GM12878 (cell line): ENCODE results near the gene NISCH. TPM values are rescaled to one million over a fixed set of nuclear protein-coding genes. Genes with fewer than 3 reads are reported as not detected.
A peak's percentile ranks its signal among the peaks of the same experiment; 100 is the strongest.

ENCODE experiments used
- ATAC-seq: fragments of 200-7000 bp; cut with Tn5 transposase; 3 replicates; pipeline ENCODE4 v1.9.1; 2020; ENCODE audit warnings: mild to moderate bottlenecking, moderate library complexity
- BruUV-seq: library from RNA; stranded (reverse); fragments of 400-500 nt; replicated peaks from 2 replicates; lab custom pipeline; 2021; lab: Mats Ljungman, UMichigan
- CTCF ChIA-PET: fragments of 300-600 bp; sonication (Branson Sonifier 250); formaldehyde crosslinking; extraction: SDS; loops from one replicate; lab custom pipeline; 2021; ENCODE audit warnings: inconsistent platforms; lab: Yijun Ruan, JAX
- POLR2A ChIA-PET: fragments of 350-600 bp; formaldehyde crosslinking; extraction: SDS; loops from one replicate; lab custom pipeline; 2021; ENCODE audit warnings: inconsistent platforms; lab: Charles Lee
- RAD21 ChIA-PET: fragments of 300-600 bp; sonication (Branson Sonifier 250); formaldehyde crosslinking; loops from one replicate; lab custom pipeline; 2023; ENCODE audit warnings: antibody characterized with exemption; ENCODE audit not compliant: unreplicated experiment; lab: Charles Lee
- SMC1A ChIA-PET: fragments of 300-600 bp; sonication (Branson Sonifier 250); formaldehyde crosslinking; loops from one replicate; lab custom pipeline; 2023; ENCODE audit not compliant: unreplicated experiment, uncharacterized antibody; lab: Charles Lee
- DNase-seq: peaks from one replicate; pipeline ENCODE4 v3.0.0-alpha.2; 2011; ENCODE audit warnings: low read depth, low spot score
- FAIRE-seq: peaks from 3 replicates; lab custom pipeline; 2011; peaks lifted over from hg19 to GRCh38; lab: Jason Lieb, UNC
- H2AFZ ChIP-seq: 2 replicates; pipeline ENCODE4 v1.6.0; 2011; ENCODE audit warnings: low read depth, low read length, control low read depth; ENCODE audit not compliant: control insufficient read depth
- H3K27ac ChIP-seq: 2 replicates; pipeline ENCODE4 v1.5.1; 2011; ENCODE audit warnings: control low read depth; ENCODE audit not compliant: control insufficient read depth, insufficient read depth
- H3K27me3 ChIP-seq, 2 experiments: replicated peaks in 1 of 2; 2 replicates each; pipeline versions ENCODE4 v1.6.0 to v1.6.1; 2011; ENCODE audit warnings: low read length in 1 of 2; ENCODE audit not compliant: control insufficient read depth in 2 of 2, insufficient read depth in 2 of 2
- H3K36me3 ChIP-seq, 2 experiments: 2 replicates each; pipeline ENCODE4 v1.5.1; 2011; ENCODE audit warnings: low read length in 1 of 2; ENCODE audit not compliant: control insufficient read depth in 2 of 2, insufficient read depth in 2 of 2
- H3K4me1 ChIP-seq: 2 replicates; pipeline ENCODE4 v1.6.1; 2011; ENCODE audit warnings: mild to moderate bottlenecking, low read length, moderate library complexity, mixed read lengths; ENCODE audit not compliant: control insufficient read depth, insufficient read depth
- H3K4me2 ChIP-seq: 2 replicates; pipeline ENCODE4 v1.6.0; 2011; ENCODE audit warnings: control low read depth; ENCODE audit not compliant: control insufficient read depth, insufficient read depth
- H3K4me3 ChIP-seq: fragments of 200-600 bp; sonication (generic); 2 replicates; pipeline ENCODE4 v1.5.1; 2016
- H3K79me2 ChIP-seq: 2 replicates; pipeline ENCODE4 v1.6.0; 2011; ENCODE audit warnings: low read length; ENCODE audit not compliant: control insufficient read depth, insufficient read depth
- H3K9ac ChIP-seq: 2 replicates; pipeline ENCODE4 v1.8.0; 2011; ENCODE audit warnings: low read length, control low read depth, mixed read lengths; ENCODE audit not compliant: control insufficient read depth, insufficient read depth
- H3K9me3 ChIP-seq: replicated peaks from 3 replicates; pipeline ENCODE4 v1.5.1; 2011; ENCODE audit warnings: mild to moderate bottlenecking, low read length; ENCODE audit not compliant: control insufficient read depth, insufficient read depth
- H4K20me1 ChIP-seq: 2 replicates; pipeline ENCODE4 v1.6.0; 2011; ENCODE audit not compliant: control insufficient read depth, insufficient read depth
- BCL3 ChIP-seq: IDR thresholded peaks from 2 replicates; pipeline ENCODE4 v1.6.1; 2011; ENCODE audit warnings: borderline replicate concordance, low read depth, mild to moderate bottlenecking, moderate library complexity, low read length; ENCODE audit not compliant: insufficient read depth, poor library complexity, severe bottlenecking
- CBFB ChIP-seq: IDR thresholded peaks from 2 replicates; pipeline ENCODE4 v1.6.1; 2016; ENCODE audit warnings: antibody characterized with exemption, low read depth
- CHD1 ChIP-seq: IDR thresholded peaks from 2 replicates; pipeline ENCODE4 v1.6.1; 2012; ENCODE audit warnings: low read depth, low read length, improper control_type of control experiment
- E2F4 ChIP-seq: IDR thresholded peaks from 2 replicates; pipeline ENCODE4 v1.6.1; 2012; ENCODE audit warnings: low read depth, low read length, improper control_type of control experiment
- ELK1 ChIP-seq: IDR thresholded peaks from 2 replicates; pipeline ENCODE4 v1.6.1; 2012; ENCODE audit warnings: low read depth, low read length, improper control_type of control experiment
- FOXK2 ChIP-seq: fragments of 450-650 bp; IDR thresholded peaks from 2 replicates; pipeline ENCODE4 v1.6.1; 2017; ENCODE audit warnings: mild to moderate bottlenecking, moderate library complexity
- HDAC2 ChIP-seq: fragments of 200-600 bp; sonication (generic); IDR thresholded peaks from 2 replicates; pipeline ENCODE4 v1.6.1; 2017
- HDAC6 ChIP-seq: fragments of 200-600 bp; sonication (generic); IDR thresholded peaks from one replicate; pipeline ENCODE4 v1.8.0; 2017; ENCODE audit warnings: antibody characterized with exemption; ENCODE audit not compliant: unreplicated experiment
- IRF5 ChIP-seq: fragments of 450-650 bp; IDR thresholded peaks from 2 replicates; pipeline ENCODE4 v1.6.1; 2017; ENCODE audit warnings: borderline replicate concordance
- MAX ChIP-seq: IDR thresholded peaks from 2 replicates; pipeline ENCODE4 v1.6.1; 2012; ENCODE audit warnings: low read depth, low read length, improper control_type of control experiment
- MEF2B ChIP-seq: fragments of 450-650 bp; IDR thresholded peaks from 2 replicates; pipeline ENCODE4 v1.6.1; 2018; ENCODE audit warnings: mild to moderate bottlenecking, moderate library complexity; ENCODE audit not compliant: partially characterized antibody, poor library complexity, severe bottlenecking
- MYC ChIP-seq: IDR thresholded peaks from 2 replicates; pipeline ENCODE4 v1.6.1; 2011; ENCODE audit warnings: mild to moderate bottlenecking, low read length, moderate library complexity, inconsistent platforms; ENCODE audit not compliant: insufficient read depth, insufficient replicate concordance, insufficient read length, severe bottlenecking
- NFXL1 ChIP-seq: fragments of 450-650 bp; IDR thresholded peaks from 2 replicates; pipeline ENCODE4 v1.6.1; 2017; ENCODE audit warnings: antibody characterized with exemption, mild to moderate bottlenecking, borderline replicate concordance
- SIX5 ChIP-seq: IDR thresholded peaks from 2 replicates; pipeline ENCODE4 v1.6.1; 2011; ENCODE audit warnings: mild to moderate bottlenecking, low read depth, low read length, moderate library complexity; ENCODE audit not compliant: severe bottlenecking
- TAF1 ChIP-seq: IDR thresholded peaks from 2 replicates; pipeline ENCODE4 v1.6.1; 2011; ENCODE audit warnings: mild to moderate bottlenecking, low read depth, low read length, borderline replicate concordance
- USF1 ChIP-seq: IDR thresholded peaks from 2 replicates; pipeline ENCODE4 v1.6.1; 2011; ENCODE audit warnings: borderline replicate concordance, low read depth, mild to moderate bottlenecking, moderate library complexity, mixed read lengths, low read length; ENCODE audit not compliant: insufficient read depth; ENCODE audit errors: extremely low read length
- ZNF207 ChIP-seq: fragments of 450-650 bp; IDR thresholded peaks from 2 replicates; pipeline ENCODE4 v1.6.1; 2014; ENCODE audit warnings: antibody characterized with exemption, mild to moderate bottlenecking, borderline replicate concordance
- ZNF217 ChIP-seq: fragments of 450-650 bp; IDR thresholded peaks from 2 replicates; pipeline ENCODE4 v1.6.1; 2017; ENCODE audit warnings: antibody characterized with exemption, mild to moderate bottlenecking
- WGBS: methylation state at CpG from one replicate; pipeline ENCODE4 v1.1.6; 2016; ENCODE audit warnings: low lambda C conversion rate; ENCODE audit not compliant: insufficient replicate concordance, insufficient coverage; ENCODE audit errors: missing lambda C conversion rate; 5-methylcytosine and 5-hydroxymethylcytosine counted together
- in situ Hi-C: fragments of 300-500 bp; cut with MboI; formaldehyde crosslinking; loops from 9 replicates; pipeline ENCODE4 v1.14.3; 2018; ENCODE audit warnings: mixed read lengths
- intact Hi-C: fragments of 100-400 bp; cut with micrococcal nuclease; formaldehyde crosslinking; loops from one replicate; pipeline ENCODE4 v1.14.2; 2022; ENCODE audit not compliant: unreplicated experiment
- polyA plus RNA-seq, 11 experiments: library from polyadenylated mRNA; depleted of rRNA in 4 of 11; unstranded in 6 of 11; stranded (reverse) in 5 of 11; fragments of >200 nt; fragmentation: Nextera tagmentation in 4 of 11; fragmentation: Illumina TruSeq in 1 of 11; extraction: Ambion mirVana in 4 of 11; extraction: Trizol in 1 of 11; gene quantifications; 1 replicate in 1 of 11; 2 replicates in 10 of 11; pipeline versions ENCODE4 v1.2.1 to v1.2.3, GENCODE V29; 2011 to 2016; ENCODE audit warnings: inconsistent platforms in 2 of 11, missing spikeins in 2 of 11, low read depth in 1 of 11
- total RNA-seq, 4 experiments: library from RNA; depleted of rRNA in 3 of 4; stranded (reverse); fragments of >200 nt in 3 of 4; fragmentation: Illumina TruSeq in 1 of 4; extraction: Trizol in 1 of 4; gene quantifications; 2 replicates each; pipeline versions ENCODE4 v1.2.1 to v1.2.3, GENCODE V29; 2013 to 2021

Gene NISCH
- total and polyA plus RNA-seq, 10 of the 15 experiments (the other 5 are each of a cell fraction or from before 2014, with no cell fraction given) = 0.76 to 52.5 (median 24.6) TPM

GRCh38 chr3:52456800-52457183 is 1.4 kb downstream of the NISCH start:
- H3K27me3 ChIP-seq = no peaks in the 10 kb centered on the region
- intact Hi-C loops (loop anchor here (5.0 to 10.0 kb wide), 2 partner anchors 81 to 228 kb away; partner anchors contain the start of genes GNL3, PBRM1 and UQCC5), in situ Hi-C loops (no loop called here)
- POLR2A ChIA-PET = interaction anchor here (0.6 to 1.7 kb wide), 3 partner anchors 8 to 512 kb away, joined by 3 to 4 read pairs (median 4); no protein-coding TSS in a partner anchor
- CTCF ChIA-PET = interaction anchor here (1.5 to 5.1 kb wide), 3 partner anchors 10 to 117 kb away, joined by 3 to 34 read pairs (median 6); partner anchors contain the start of gene SEMA3G
- RAD21 ChIA-PET = no interaction called here
- WGBS = 91% methylated on average over 5 of the region's 5 CpGs
- no peaks in the 10 kb centered on the region for H3K9me3 ChIP-seq
- ATAC-seq = no peak
- no peak for FAIRE-seq
- no peaks in the 10 kb centered on the region for H4K20me1 ChIP-seq
- H3K4me2 ChIP-seq = peak overlapping the region; percentile 98
- H3K36me3 ChIP-seq = peaks cover 0 to 14% of the 10 kb centered on the region in 2 experiments; a peak in 3 of 4 replicates
- H3K27ac ChIP-seq = no peak overlapping the region
- no peak overlapping the region for H3K9ac ChIP-seq
- BruUV-seq = TSS peak; percentile 59
- H3K4me1 ChIP-seq = peaks cover 36% of the 10 kb centered on the region
- H3K79me2 ChIP-seq = peaks cover 26% of the 10 kb centered on the region
- SMC1A ChIA-PET = interaction anchor here (0.8 to 2.0 kb wide), 2 partner anchors 11 to 78 kb away, joined by 3 to 6 read pairs; partner anchors contain the start of gene SEMA3G
- no peak overlapping the region for H2AFZ ChIP-seq
- DNase-seq = no peak
- H3K4me3 ChIP-seq = peak overlapping the region; percentile 88
- TF ChIP-seq MYC (no peak), ZNF207 (no peak), ELK1 (no peak), BCL3 (no peak), IRF5 (no peak), SIX5 (no peak), USF1 (no peak), CBFB (no peak), FOXK2 (no peak), NFXL1 (no peak), HDAC6 (no peak), ZNF217 (no peak), E2F4 (no peak), CHD1 (no peak), MEF2B (no peak), HDAC2 (no peak), MAX (no peak), TAF1 (no peak)
